AG09319 (cell line): ENCODE results near the gene STK32B.
A peak's percentile ranks its signal among the peaks of the same experiment; 100 is the strongest.

Source experiments
- DNase-seq: peaks from one replicate; pipeline ENCODE4 v3.0.0-alpha.2; 2010; ENCODE audit warnings: low read depth; ENCODE audit errors: extremely low read depth
- CTCF ChIP-seq: IDR thresholded peaks from 2 replicates; pipeline ENCODE4 v1.5.1; 2011; ENCODE audit warnings: low read depth, mild to moderate bottlenecking, inconsistent platforms, low read length, moderate library complexity

Gene STK32B

GRCh38 chr4:5300283-5300682, 249.0 kb downstream of the STK32B start:
- no peak for DNase-seq
- TF ChIP-seq CTCF = no peak

DNA sequence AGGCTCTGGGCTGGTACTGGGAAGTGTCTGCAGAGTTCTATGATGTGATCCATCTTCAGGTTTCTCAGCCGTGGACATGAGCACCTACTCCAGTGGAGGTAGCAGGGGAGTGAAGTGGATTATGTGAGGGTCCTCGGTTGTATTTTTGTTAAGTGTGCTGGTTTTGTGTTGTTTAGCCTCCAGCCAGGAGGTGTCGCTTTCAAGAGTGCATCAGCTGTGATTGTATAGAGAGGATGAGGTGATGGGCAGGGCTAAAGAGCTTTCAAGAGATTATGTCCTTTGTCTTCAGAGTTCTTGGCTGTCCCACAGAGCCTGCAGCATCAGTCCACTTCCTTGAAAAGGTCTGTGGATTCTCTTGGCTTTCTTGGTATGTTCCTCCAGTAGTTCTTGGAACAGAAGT, 256.6 kb downstream of the STK32B start:
- TF ChIP-seq CTCF = no peak
- DNase-seq = no peak

GRCh38 chr4:5322321-5322720, 271.0 kb downstream of the STK32B start:
- no peak for TF ChIP-seq CTCF
- DNase-seq = no peak

DNA sequence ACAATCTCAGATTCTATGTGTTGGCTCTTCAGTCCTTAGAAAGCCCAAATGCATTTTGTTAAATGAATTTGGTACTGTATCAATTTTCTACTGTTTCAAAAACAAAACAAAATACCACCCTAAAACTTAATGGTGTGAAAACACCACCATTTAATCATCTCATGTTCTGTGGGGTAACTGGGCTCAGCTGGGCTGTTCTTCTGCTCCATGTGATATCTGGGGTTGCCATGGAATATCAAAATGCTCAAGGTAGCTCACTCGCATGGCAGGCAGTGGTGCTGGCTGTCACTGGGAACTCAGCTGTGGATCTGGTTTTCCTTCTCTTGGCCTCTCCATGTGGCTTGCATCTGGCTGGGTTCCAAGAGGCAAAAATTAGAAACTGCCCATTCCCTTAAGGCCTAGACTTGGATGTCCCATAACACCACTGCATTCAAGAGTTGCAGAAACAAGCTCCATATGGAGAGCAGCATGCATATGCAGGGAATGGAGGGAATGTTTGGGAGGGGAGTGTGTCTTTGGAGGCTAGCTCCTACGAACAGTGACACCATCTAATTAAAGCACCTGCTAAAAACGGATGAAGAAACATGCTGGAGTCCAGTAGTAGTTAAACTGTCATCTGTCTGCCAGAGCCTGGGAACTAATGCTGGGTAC, 279.2 kb downstream of the STK32B start:
- no peak for TF ChIP-seq CTCF
- DNase-seq = no peak

DNA sequence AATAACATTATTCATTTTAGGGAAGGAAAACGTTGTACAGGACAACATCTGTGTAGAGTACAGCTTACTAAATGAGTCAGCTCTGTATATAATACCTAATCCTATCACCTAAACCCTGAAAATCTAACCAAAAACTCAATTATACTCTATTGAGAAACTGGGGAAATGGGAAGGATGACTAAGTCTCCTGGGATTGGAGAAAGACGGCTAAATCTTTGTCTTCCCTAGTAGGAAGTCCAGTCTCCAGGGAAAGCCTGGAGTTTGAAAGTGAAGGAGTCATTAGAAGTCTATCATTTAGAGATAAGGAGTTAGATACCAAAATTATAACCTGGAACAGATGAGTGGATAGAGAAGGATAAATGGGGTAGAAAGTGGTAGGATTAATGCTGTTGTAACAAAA, 286.5 kb downstream of the STK32B start:
- TF ChIP-seq CTCF = no peak
- DNase-seq = no peak

GRCh38 chr4:5338531-5338930, 287.3 kb downstream of the STK32B start:
- no peak for TF ChIP-seq CTCF
- no peak for DNase-seq

GRCh38 chr4:5340991-5341451, 289.7 kb downstream of the STK32B start:
- TF ChIP-seq CTCF = no peak
- DNase-seq = peak; percentile 11
